ENCODE measurements around the gene C1QTNF9B.

GRCh38 chr13:23922005-23922932 is 25.0 kb upstream of the C1QTNF9B start:
- no peak for TF ChIP-seq CTCF (conservative IDR thresholded peaks at IDR 0.05; ENCODE audit: low read length)
- TF ChIP-seq EZH2phosphoT487 (IDR thresholded peaks at IDR 0.05; ENCODE audit: borderline replicate concordance, low read depth, low read length): no peak

Measured in OCI-LY7 (cell line).